ENCODE measurements around the gene NDEL1. TPM values are rescaled to one million over a fixed set of nuclear protein-coding genes. Genes with fewer than 3 reads are reported as not detected.

Gene NDEL1
- total RNA-seq, 1 donor from 2014 or later = 74.1 TPM

- Histone ChIP-seq H3K27me3 (ENCODE audit: low read depth) (no peaks in the 10 kb centered on the region), H3K4me1 (peaks cover 33% of the 10 kb centered on the region), H3K27ac (peak overlapping the region; percentile 20), H3K36me3 (no peaks in the 10 kb centered on the region), H3K9me3 (no peaks in the 10 kb centered on the region), H3K4me3 (no peak overlapping the region)
- DNase-seq (no peak), ATAC-seq (no peak)
- TF ChIP-seq, protein P1, sequence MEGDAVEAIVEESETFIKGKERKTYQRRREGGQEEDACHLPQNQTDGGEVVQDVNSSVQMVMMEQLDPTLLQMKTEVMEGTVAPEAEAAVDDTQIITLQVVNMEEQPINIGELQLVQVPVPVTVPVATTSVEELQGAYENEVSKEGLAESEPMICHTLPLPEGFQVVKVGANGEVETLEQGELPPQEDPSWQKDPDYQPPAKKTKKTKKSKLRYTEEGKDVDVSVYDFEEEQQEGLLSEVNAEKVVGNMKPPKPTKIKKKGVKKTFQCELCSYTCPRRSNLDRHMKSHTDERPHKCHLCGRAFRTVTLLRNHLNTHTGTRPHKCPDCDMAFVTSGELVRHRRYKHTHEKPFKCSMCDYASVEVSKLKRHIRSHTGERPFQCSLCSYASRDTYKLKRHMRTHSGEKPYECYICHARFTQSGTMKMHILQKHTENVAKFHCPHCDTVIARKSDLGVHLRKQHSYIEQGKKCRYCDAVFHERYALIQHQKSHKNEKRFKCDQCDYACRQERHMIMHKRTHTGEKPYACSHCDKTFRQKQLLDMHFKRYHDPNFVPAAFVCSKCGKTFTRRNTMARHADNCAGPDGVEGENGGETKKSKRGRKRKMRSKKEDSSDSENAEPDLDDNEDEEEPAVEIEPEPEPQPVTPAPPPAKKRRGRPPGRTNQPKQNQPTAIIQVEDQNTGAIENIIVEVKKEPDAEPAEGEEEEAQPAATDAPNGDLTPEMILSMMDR (IDR thresholded peaks at IDR 0.05) = no peak
- intact Hi-C loops (cut with DNase I) = no loop called here
These were observed 16.4 kb upstream of the NDEL1 start for GRCh38 chr17:8419305-8419704.

GRCh38 chr17:8420041-8420934 is 15.4 kb upstream of the NDEL1 start:
- Histone ChIP-seq H3K27me3 (ENCODE audit: low read depth) (no peaks in the 10 kb centered on the region), H3K36me3 (no peaks in the 10 kb centered on the region), H3K4me3 (no peak overlapping the region), H3K4me1 (peaks cover 33% of the 10 kb centered on the region), H3K9me3 (no peaks in the 10 kb centered on the region), H3K27ac (peak overlapping the region; percentile 60)
- intact Hi-C loops (cut with DNase I) = no loop called here
- TF ChIP-seq, protein P1 (IDR thresholded peaks at IDR 0.05) = no peak
- ATAC-seq (peak; percentile 88 to 95), DNase-seq (peak; percentile 74)

DNA sequence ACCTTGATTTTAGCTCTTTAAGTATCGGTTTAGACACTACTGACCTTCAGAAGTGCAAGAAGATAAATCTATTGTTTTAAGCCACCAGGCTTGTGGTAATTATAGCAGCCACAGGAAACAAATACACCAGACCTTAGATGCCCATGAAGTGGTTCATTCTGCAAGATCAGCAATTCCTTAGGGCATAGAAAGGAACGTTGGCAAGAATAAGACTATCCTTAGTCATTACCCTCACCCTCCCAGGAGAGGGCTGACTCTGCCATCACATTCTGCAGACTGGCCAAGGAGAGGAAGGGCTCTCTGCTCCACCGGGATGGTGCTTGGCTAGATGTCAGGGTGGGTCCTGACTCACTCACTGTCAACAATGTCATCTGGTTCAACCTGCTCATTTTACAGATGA is 14.1 kb upstream of the NDEL1 start:
- DNase-seq (no peak), ATAC-seq (no peak)
- Histone ChIP-seq H3K4me1 (peaks cover 33% of the 10 kb centered on the region), H3K27me3 (ENCODE audit: low read depth) (no peaks in the 10 kb centered on the region), H3K27ac (no peak overlapping the region), H3K36me3 (no peaks in the 10 kb centered on the region), H3K9me3 (no peaks in the 10 kb centered on the region), H3K4me3 (no peak overlapping the region)
- TF ChIP-seq, protein P1 (IDR thresholded peaks at IDR 0.05) = no peak
- intact Hi-C loops (cut with DNase I) = no loop called here

- Histone ChIP-seq H3K27ac (no peak overlapping the region), H3K27me3 (ENCODE audit: low read depth) (no peaks in the 10 kb centered on the region), H3K4me3 (no peak overlapping the region), H3K4me1 (peaks cover 10% of the 10 kb centered on the region), H3K9me3 (no peaks in the 10 kb centered on the region), H3K36me3 (no peaks in the 10 kb centered on the region)
- TF ChIP-seq, protein P1 (IDR thresholded peaks at IDR 0.05) = no peak
- ATAC-seq = peak; percentile 52 to 70
- intact Hi-C loops (cut with DNase I) = no loop called here
- no peak for DNase-seq
These were observed 9.5 kb upstream of the NDEL1 start for GRCh38 chr17:8426094-8426720.

- Histone ChIP-seq H3K27ac (no peak overlapping the region), H3K9me3 (no peaks in the 10 kb centered on the region), H3K36me3 (no peaks in the 10 kb centered on the region), H3K4me1 (peaks cover 11% of the 10 kb centered on the region), H3K4me3 (no peak overlapping the region), H3K27me3 (ENCODE audit: low read depth) (no peaks in the 10 kb centered on the region)
- intact Hi-C loops (cut with DNase I) = no loop called here
- DNase-seq (no peak), ATAC-seq (no peak)
- TF ChIP-seq, protein P1 (IDR thresholded peaks at IDR 0.05) = no peak
These were observed 8.9 kb upstream of the NDEL1 start for GRCh38 chr17:8426802-8427201.

Measured in lower lobe of right lung (tissue), 2 donors.